ENCODE results near the gene BYSL. TPM values are rescaled to one million over a fixed set of nuclear protein-coding genes. Genes with fewer than 3 reads are reported as not detected.
A peak's percentile ranks its signal among the peaks of the same experiment; 100 is the strongest.

The BYSL gene
- total and polyA plus RNA-seq, 9 of the 15 experiments (the other 6 are each of a cell fraction or from before 2014, with no cell fraction given): 22.2 to 92.3 (median 53.4) TPM

DNA sequence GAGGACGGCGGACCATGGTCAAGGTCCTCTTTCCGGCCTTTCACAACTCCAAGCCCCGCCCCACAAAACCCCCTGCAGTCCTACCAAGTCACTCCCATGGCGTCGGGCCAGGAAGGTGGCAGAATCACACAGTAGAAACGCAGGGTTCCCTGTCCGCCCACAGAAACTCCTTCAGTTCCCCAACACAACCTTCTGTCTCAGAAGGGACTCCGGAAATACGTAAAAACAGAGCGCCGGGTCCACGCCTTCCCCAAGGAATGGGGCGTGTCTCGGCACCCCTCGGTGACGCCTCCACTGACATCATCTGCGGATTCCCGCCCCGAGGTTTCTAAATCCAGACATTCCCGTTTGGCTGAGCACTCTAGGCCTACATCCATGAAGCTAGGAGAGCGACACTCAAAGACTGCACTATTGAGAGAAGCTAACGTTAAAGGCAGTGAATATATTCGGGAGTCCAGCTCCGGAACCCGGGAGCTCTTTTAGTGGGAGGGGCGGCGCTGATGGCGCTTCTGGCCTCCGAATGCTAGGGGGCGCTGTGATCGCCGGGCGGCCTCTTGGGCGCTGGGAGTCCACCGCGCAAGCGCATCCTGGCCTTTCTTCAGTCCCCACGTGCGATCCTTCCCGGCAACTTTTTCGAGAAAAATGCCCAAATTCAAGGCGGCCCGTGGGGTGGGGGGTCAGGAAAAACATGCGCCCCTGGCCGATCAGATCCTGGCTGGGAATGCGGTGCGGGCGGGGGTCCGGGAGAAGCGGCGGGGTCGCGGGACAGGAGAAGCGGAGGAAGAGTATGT is at the start of gene BYSL, which contains the start of gene MED20 (continued):
- TF ChIP-seq, protein P1, sequence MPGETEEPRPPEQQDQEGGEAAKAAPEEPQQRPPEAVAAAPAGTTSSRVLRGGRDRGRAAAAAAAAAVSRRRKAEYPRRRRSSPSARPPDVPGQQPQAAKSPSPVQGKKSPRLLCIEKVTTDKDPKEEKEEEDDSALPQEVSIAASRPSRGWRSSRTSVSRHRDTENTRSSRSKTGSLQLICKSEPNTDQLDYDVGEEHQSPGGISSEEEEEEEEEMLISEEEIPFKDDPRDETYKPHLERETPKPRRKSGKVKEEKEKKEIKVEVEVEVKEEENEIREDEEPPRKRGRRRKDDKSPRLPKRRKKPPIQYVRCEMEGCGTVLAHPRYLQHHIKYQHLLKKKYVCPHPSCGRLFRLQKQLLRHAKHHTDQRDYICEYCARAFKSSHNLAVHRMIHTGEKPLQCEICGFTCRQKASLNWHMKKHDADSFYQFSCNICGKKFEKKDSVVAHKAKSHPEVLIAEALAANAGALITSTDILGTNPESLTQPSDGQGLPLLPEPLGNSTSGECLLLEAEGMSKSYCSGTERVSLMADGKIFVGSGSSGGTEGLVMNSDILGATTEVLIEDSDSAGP (CRISPR knock-in tag; IDR thresholded peaks at IDR 0.05): no peak
- TF ChIP-seq BHLHE40 (IDR thresholded peaks at IDR 0.05; ENCODE audit: low read length) (peak; percentile 60), CREBBP (IDR thresholded peaks at IDR 0.05; ENCODE audit: low read depth, low read length) (no peak), SIRT6 (IDR thresholded peaks at IDR 0.05; ENCODE audit: low read depth, low read length) (no peak), ZNF184 (CRISPR knock-in tag; IDR thresholded peaks at IDR 0.05) (no peak), CBX5 (IDR thresholded peaks at IDR 0.05; ENCODE audit: borderline replicate concordance, low read depth) (no peak), POU5F1 (IDR thresholded peaks at IDR 0.05; ENCODE audit: borderline replicate concordance, low read depth, low read length, partially characterized antibody) (peak; percentile 16), SP1 (CRISPR knock-in tag; IDR thresholded peaks at IDR 0.05) (peak; percentile 100), MIER1 (IDR thresholded peaks at IDR 0.05; ENCODE audit: low read depth) (0 out of 2 replicates have a peak, but pooled peaks have one; percentile 52), TOE1 (IDR thresholded peaks at IDR 0.05; ENCODE audit: borderline replicate concordance) (peak; percentile 59; the same call in 1 of the 2 replicates), TOE1 (CRISPR knock-in tag; IDR thresholded peaks at IDR 0.05; ENCODE audit: borderline replicate concordance, low read depth) (no peak), POLR2AphosphoS2 (IDR thresholded peaks at IDR 0.05; ENCODE audit: low read length) (no peak), JUND (IDR thresholded peaks at IDR 0.05; ENCODE audit: borderline replicate concordance, low read depth, low read length) (peak; percentile 90), JUND (tag; IDR thresholded peaks at IDR 0.05; ENCODE audit: borderline replicate concordance, low read depth, low read length) (peak; percentile 91; the same call in 2 of the 3 replicates), HNRNPL (IDR thresholded peaks at IDR 0.05; ENCODE audit: low read depth, low read length) (no peak), OTX1 (CRISPR knock-in tag; IDR thresholded peaks at IDR 0.05) (no peak), SMAD3 (CRISPR knock-in tag; conservative IDR thresholded peaks at IDR 0.05) (no peak), XRCC5 (IDR thresholded peaks at IDR 0.05; ENCODE audit: low read depth, low read length) (peak; percentile 91), NR2C2 (CRISPR knock-in tag; IDR thresholded peaks at IDR 0.05) (0 out of 2 replicates have a peak, but pooled peaks have one; percentile 50), NR2C2 (tag; IDR thresholded peaks at IDR 0.05) (peak; percentile 85), KHSRP (IDR thresholded peaks at IDR 0.05) (peak; percentile 97), ARNT (IDR thresholded peaks at IDR 0.05) (no peak; a peak in 1 of 4 replicates), NCOR1 (IDR thresholded peaks at IDR 0.05) (peak; percentile 45), POLR3G (IDR thresholded peaks at IDR 0.05; ENCODE audit: extremely low read depth, insufficient read length, insufficient replicate concordance) (no peak)
- TF ChIP-seq, protein P2, sequence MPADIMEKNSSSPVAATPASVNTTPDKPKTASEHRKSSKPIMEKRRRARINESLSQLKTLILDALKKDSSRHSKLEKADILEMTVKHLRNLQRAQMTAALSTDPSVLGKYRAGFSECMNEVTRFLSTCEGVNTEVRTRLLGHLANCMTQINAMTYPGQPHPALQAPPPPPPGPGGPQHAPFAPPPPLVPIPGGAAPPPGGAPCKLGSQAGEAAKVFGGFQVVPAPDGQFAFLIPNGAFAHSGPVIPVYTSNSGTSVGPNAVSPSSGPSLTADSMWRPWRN (IDR thresholded peaks at IDR 0.05; ENCODE audit: low read depth): no peak; the same call in 1 of the 2 replicates
- TF ChIP-seq, protein P3, sequence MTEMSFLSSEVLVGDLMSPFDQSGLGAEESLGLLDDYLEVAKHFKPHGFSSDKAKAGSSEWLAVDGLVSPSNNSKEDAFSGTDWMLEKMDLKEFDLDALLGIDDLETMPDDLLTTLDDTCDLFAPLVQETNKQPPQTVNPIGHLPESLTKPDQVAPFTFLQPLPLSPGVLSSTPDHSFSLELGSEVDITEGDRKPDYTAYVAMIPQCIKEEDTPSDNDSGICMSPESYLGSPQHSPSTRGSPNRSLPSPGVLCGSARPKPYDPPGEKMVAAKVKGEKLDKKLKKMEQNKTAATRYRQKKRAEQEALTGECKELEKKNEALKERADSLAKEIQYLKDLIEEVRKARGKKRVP (CRISPR knock-in tag; IDR thresholded peaks at IDR 0.05): no peak
